GM12872 (cell line): Measurements from ENCODE around the gene SLC41A1.

Experiments used
- TF ChIP-seq, protein P1 (sequence below): IDR thresholded peaks from 3 replicates; pipeline ENCODE4 v1.5.1; 2011; ENCODE audit warnings: low read depth, mild to moderate bottlenecking, low read length, moderate library complexity; ENCODE audit not compliant: insufficient read depth

SLC41A1 gene

DNA sequence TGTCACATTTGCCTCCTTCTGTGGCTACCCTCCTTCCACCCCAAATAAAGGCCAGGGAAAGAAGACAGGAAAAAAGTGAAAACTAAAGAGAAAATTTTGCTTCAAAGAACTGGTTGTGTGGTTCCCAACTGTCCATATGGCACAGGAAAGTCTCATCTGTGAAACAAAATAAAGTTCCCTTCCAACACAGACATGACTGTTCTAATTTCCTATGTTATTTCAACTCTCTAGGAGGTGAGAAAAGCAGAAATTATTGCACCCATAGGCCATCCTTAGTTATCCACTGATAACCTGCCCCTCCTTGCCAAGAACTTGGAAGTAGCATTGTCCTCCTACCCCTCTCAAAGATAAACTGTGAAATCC lies 29.6 kb downstream of the SLC41A1 start:
- TF ChIP-seq, protein P1, sequence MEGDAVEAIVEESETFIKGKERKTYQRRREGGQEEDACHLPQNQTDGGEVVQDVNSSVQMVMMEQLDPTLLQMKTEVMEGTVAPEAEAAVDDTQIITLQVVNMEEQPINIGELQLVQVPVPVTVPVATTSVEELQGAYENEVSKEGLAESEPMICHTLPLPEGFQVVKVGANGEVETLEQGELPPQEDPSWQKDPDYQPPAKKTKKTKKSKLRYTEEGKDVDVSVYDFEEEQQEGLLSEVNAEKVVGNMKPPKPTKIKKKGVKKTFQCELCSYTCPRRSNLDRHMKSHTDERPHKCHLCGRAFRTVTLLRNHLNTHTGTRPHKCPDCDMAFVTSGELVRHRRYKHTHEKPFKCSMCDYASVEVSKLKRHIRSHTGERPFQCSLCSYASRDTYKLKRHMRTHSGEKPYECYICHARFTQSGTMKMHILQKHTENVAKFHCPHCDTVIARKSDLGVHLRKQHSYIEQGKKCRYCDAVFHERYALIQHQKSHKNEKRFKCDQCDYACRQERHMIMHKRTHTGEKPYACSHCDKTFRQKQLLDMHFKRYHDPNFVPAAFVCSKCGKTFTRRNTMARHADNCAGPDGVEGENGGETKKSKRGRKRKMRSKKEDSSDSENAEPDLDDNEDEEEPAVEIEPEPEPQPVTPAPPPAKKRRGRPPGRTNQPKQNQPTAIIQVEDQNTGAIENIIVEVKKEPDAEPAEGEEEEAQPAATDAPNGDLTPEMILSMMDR = no peak

DNA sequence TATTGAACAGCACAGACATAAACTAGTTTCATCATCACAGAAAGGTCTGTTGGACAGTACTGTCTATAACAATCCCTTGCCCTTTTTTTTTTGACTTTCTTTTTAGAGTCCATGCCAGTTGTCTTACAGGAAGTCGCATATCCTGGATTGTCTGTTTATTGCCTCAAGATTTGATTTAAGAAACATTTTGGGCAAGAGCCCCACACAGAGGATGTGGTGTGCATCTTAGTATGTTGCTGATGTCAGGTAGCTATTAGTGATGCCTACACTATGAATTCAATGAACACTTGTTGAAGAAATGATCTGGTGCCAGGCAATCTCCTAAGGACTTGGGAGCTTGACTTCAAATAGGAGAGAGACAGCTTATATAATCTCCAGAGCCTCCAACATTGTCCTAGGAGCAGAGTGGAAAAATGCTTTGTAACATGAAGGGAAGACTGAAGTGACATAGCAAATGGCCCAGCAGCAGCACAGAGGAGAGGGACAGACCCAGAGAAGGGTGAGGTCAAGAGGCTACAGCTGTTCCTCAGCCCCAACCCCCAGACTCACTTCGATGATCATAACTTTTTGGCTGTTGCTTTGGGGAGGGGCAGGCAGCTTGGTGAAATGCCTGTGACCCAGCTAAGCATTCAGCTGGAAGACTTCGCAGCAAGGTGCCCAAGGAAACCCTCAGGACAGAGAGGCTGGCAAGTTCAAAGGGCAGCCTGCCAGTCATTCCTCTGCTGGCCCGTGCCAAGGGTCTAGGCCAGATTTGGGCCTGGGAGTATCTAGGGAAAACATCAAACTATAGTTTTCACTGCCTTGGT lies 30.2 kb downstream of the SLC41A1 start:
- TF ChIP-seq, protein P1 = no peak

DNA sequence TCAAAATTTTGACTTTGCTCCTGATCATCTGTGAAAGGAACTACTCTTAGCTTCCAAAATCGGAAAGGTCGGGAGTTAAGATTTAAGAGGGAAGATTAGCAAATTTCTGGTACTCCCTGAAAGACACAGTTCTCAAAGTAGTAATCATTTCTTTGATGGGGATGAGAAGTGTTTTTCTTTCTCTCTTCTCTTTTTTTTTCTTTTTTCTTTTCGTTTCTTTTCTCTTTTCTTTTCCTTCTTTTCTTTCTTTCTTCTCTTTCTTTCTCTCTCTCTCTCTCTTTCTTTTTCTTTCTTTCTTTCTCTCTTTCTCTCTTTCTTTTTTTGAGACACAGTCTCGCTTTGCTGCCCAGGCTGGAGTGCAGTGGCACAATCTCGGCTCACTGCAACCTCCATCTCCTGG lies 32.7 kb downstream of the SLC41A1 start:
- TF ChIP-seq, protein P1 = no peak

DNA sequence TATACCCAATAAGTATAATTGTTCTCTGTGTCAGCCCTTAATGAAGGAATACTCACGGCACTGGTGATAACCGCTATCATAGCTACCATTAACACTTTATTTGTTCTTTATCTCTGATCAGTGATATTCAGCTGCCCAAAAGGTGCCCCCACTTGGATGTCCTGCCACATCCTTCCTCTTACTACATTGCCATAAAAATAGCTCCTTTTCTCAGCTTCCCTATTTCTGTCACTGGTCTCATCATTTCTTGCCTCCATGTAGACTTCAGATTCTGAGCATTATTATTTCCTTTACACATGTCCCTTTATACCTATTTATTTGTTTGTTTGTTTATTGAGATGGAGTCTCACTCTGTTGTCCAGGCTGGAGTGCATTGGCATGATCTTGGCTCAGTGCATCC lies 35.0 kb downstream of the SLC41A1 start:
- TF ChIP-seq, protein P1 = no peak

DNA sequence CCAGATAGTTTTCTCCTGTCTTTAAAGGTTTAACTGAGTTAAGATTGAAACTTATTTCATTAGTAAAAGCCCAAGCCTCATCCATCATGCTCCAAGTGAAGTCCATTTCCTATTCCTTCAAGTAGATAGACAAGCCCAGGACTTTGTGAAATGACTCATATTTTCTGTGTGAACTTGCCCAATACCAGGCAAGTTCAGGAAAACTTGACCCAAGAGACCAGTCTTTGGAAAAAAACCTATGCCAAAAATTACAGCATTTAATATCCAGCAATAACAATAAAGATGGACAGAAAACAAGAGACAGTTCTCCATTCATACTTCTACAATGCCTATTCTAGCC lies 37.3 kb downstream of the SLC41A1 start:
- TF ChIP-seq, protein P1 = no peak

DNA sequence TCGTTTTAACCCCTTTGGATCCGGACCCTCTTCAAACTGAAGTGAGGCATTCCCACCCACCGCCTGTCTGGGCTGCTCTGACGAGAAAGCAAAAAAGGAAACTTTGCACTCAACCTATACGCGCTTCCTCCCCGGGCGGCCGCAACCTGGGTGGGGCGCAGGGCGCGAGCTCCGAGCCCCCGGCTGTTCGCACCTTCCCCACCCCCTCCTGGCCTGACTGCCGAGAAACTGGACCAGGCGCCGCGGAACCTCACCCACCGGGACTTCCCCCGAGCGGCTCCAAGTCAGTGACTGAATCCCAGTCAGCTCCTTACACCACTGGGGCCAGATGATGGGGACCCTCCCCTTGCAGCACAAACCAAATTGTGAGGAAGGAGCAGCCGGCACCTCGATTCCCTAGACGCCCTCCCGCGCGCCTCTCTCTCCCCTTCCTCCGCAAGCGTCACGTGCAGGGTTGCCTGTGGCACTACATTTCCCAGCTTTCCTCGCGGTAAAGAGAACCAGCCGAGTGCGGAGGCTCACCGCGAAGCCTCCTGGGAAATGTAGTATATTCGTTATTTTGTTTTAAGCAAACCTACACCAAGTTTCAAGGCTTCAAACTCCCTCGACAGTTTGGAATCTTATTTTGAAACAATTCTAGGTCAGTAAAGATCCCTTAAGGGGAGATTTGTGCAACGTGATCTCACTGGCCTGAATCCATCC lies 37.8 kb downstream of the SLC41A1 start, which contains the start of gene RAB29:
Gene RAB29 (minus strand): TSS at position 468 of the 702 bp plus-strand sequence. CDS start 526 bp downstream, outside the sequence.
- TF ChIP-seq, protein P1 = no peak

DNA sequence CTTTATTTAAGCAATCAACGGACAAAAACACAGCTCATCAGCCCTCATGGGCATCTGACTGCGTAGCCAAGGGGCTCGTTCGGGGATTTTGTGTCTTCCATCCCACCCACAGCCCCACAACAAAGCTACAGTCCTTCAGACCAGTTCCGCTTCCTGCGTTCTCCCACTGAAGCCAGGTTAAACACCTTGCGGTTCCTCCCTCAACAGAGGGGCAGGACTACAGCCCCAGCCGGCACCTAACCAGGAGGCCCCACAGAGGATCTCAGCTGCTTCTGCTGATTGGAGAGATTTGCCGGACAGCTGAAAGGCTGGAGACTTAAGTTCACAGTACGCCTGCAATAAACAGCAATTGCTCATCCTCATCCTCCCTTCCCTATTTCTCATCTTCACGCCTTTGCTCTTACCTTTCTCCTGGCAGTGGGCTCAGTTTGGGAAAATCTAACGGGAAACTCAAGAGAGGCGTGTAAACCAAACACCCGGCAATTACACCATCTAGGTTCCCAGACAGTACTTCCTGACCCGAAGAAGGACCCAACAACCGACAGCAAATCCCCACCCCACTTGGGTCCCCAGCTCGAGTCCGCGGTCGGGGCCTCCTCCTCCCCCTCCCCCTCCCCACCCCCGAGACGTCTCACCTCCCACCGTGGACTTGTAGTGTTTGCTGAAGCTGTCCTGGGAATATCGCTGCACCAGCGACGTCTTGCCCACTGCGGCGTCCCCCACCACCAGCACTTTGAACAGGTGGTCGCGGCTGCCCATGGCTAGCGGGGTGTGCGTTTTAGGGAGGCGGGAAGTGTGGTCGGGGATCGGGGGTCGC lies 38.6 kb downstream of the SLC41A1 start:
- TF ChIP-seq, protein P1 = no peak
